ENCODE results near the gene GPBP1. TPM values are rescaled to one million over a fixed set of nuclear protein-coding genes. Genes with fewer than 3 reads are reported as not detected.
A peak's percentile ranks its signal among the peaks of the same experiment; 100 is the strongest.

The GPBP1 gene
- total RNA-seq, 1 experiment from 2014 or later, result 61.0 TPM

- no peak for DNase-seq (ENCODE audit: low read depth)
These were observed 35.6 kb downstream of the GPBP1 start for GRCh38 chr5:57209316-57210040.

- DNase-seq (ENCODE audit: low read depth), result no peak
These were observed 36.8 kb downstream of the GPBP1 start for GRCh38 chr5:57210633-57211032.

- DNase-seq (ENCODE audit: low read depth), result no peak
These were observed 37.2 kb downstream of the GPBP1 start for GRCh38 chr5:57211039-57211438.

DNA sequence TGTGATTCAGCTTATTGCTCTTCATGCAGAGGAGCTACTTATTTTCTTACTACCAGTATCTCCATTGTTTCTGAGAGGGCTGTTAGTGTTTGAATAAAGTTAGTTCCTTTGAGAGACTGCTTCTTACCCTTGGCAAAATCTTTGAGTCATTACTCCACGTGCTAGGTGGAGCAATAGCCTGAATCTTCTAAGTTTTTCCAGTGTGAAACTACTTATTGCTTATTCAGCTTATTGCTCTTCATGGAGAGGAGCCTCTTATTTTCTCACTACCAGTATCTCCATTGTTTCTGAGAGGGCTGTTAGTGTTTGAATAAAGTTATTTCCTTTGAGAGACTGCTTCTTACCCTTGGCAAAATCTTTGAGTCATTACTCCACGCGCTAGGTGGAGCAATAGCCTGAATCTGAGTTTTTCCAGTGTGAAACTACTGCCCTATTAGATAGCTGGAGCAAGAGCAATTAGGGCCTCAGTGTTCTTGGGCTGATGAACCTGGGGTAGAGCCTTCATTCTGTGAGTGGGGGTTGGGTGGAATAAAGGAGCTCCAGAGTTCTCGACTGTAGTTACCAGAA, 41.9 kb downstream of the GPBP1 start:
- DNase-seq (ENCODE audit: low read depth), result no peak

GRCh38 chr5:57216714-57217113, 42.9 kb downstream of the GPBP1 start:
- no peak for DNase-seq (ENCODE audit: low read depth)

DNA sequence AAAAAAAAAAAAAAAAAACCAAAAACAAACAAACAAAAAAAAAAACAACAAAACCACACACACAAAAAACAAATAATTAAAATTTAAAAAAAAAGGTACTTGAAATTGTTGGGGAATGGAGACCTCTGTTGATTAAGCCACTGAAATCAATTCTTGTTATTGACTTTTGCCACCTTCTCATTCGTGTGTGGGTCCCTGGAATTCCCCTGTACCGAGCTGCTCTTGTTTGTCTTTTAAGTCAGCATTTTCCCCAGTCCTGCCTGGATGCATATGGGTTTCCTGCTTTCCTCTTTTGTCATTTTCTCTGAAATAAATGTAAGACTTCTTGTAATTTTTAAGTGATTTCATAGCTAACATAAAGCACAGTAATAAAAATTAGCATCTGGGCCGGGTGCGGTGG, 45.5 kb downstream of the GPBP1 start:
- DNase-seq (ENCODE audit: low read depth), result peak; percentile 5

- DNase-seq (ENCODE audit: low read depth), result peak; percentile 43
These were observed 47.2 kb downstream of the GPBP1 start for GRCh38 chr5:57221049-57221568.

DNA sequence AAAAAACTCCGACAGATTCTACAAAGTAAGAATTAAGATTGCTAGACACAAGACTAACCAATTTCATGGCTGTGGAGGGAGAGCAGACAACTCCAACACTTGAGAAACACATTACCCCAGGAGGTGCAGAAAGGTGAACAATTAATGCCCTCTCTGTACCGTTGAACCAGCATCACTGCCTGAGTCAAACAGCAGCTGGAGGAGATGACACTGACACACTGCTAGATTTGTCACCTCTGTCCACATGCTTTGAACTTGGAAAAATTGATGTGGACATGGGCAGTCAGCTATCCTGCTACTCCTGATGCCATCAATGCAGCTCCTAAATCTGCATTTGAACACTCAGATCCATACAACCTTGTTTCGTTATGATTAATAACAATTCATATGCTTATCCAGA, 51.7 kb downstream of the GPBP1 start:
- no peak for DNase-seq (ENCODE audit: low read depth)

GRCh38 chr5:57229313-57229712, 55.5 kb downstream of the GPBP1 start:
- DNase-seq (ENCODE audit: low read depth), result no peak

GRCh38 chr5:57231607-57232006, 57.7 kb downstream of the GPBP1 start:
- DNase-seq (ENCODE audit: low read depth), result no peak

- DNase-seq (ENCODE audit: low read depth), result no peak
These were observed 58.6 kb downstream of the GPBP1 start for GRCh38 chr5:57232293-57233033.

- DNase-seq (ENCODE audit: low read depth), result no peak
These were observed 69.7 kb downstream of the GPBP1 start for GRCh38 chr5:57243286-57244137.

DNA sequence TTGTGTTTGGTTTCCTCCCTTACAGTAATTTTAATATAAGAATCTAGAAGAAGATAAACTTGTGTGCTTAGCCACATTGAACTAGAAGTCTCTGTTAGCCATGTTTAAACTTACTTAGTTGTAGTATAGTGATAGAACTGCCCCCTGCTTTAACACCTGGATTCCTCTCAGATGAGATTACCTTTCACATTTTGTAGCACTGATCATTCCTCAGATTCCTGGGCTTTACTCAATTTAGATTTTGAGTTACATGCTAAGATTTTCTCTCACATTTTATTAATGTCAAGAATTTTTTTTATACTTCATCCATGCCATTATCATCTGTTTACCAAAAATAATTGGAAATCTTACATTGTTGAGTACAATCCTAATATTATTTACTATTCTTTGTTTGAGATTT, 70.5 kb downstream of the GPBP1 start:
- DNase-seq (ENCODE audit: low read depth), result no peak

GRCh38 chr5:57246426-57246825, 72.6 kb downstream of the GPBP1 start:
- DNase-seq (ENCODE audit: low read depth), result no peak

DNA sequence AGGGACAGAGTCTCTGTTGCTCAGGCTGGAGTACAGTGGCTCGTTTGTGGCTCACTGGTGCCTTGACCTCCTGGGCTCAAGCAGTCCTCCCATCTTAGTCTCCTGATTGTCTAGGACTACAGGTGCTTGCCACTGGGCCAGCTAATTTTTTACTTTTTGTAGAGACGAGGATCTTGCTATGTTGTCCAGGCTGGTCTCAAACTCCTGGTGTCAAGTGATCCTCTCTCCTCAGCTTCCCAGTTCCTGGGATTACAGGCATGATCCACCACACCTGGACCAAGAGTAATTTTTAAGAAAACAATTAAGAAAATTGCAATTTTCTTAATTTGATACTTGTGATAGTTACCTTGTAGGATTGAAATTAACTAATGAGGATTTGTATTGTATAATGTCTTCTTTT, 73.9 kb downstream of the GPBP1 start:
- no peak for DNase-seq (ENCODE audit: low read depth)

DNA sequence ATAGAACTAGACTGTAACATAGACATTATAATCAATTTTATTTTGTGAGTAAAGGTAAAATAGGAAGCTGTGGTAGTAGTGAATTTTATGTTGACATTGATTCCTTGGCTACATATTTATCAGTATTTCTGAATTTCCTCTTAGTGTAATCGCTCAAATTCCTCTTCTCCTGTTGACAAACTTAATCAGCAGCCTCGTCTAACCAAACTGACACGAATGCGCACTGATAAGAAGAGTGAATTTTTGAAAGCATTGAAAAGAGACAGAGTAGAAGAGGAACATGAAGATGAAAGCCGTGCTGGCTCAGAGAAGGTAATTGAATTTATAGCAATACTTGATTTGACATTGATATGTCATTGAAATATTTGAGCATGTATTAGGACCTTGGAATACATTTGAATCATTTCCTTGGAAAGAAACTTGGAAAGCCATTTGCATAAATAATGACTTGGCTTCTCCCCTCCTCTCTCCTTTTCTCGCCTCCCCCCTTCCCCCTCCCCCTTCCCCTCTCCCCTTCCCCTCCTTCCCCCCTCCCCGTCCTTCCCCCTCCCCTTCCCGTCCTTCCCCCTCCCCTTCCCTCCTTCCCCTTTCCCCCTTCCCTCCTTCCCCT, 75.5 kb downstream of the GPBP1 start:
- DNase-seq (ENCODE audit: low read depth), result no peak

- DNase-seq (ENCODE audit: low read depth), result no peak
These were observed 84.2 kb downstream of the GPBP1 start for GRCh38 chr5:57258052-57258451.

DNA sequence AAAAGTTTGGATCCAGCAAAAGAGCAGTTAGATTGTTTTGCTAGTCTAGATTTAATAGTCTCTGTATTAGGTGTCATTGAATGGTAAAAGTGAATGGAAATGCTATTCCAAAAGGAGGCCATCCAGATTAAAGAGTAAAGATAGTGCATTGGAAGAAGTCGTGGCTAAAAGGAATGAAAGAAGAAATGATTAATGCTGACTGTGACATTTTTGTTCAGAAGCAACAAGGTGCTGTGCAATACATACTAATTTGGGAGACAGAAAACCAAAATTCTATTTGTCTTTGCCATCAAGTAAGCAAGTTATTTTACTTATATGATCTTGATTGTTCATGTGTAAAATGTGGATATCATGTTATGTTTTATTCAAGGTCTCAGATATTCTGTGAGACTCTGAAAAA, 85.1 kb downstream of the GPBP1 start:
- no peak for DNase-seq (ENCODE audit: low read depth)

- no peak for DNase-seq (ENCODE audit: low read depth)
These were observed 85.8 kb downstream of the GPBP1 start for GRCh38 chr5:57259704-57260103.

GRCh38 chr5:57262541-57262940, 88.7 kb downstream of the GPBP1 start:
- no peak for DNase-seq (ENCODE audit: low read depth)

DNA sequence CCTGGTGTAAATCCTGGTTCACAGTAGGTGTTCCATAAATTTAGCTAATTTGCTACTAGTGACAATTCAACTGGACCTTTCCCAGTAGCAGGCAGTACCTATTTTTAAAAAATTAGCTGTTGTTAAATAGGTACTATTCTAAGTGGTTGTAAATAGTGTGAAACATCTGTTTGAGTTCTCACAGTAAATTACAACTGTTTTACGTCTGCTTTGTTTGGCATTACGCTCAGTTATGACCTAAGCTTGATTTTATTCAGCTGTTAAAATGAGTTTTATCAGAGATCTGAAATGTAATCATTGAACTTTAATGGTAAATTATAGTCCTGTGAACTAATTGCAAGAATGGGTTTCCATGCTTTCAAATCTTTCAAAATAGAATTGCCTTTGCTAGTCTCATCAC, 93.9 kb downstream of the GPBP1 start:
- DNase-seq (ENCODE audit: low read depth), result no peak

DNA sequence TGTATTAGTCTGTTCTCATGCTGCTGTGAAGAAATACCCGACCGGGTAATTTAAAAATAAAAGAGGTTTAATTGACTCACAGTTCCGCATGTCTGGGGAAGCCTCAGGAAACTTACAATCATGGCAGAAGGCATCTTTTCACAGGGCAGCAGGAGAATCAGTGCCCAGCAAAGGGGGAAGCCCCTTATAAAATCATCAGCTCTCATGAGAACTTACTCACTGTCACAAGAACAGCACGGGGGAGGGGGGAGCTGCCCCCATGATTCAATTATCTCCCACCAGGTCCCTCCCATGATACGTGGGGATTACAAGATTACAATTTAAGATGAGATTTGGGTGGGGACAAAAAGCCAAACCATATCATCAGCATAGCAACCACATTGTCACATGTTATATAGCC, 102.5 kb downstream of the GPBP1 start:
- DNase-seq (ENCODE audit: low read depth), result no peak

Measured in Daoy (cell line).